ENCODE results near the gene ZNF189.

GRCh38 chr9:101435601-101436079 is 37.0 kb downstream of the ZNF189 start, which contains the start of gene ALDOB:
- TF ChIP-seq CTCF (conservative IDR thresholded peaks at IDR 0.05) (no peak), ZFX (IDR thresholded peaks at IDR 0.05) (no peak)
